Measurements from ENCODE around the gene SSBP2.

Gene SSBP2

GRCh38 chr5:81767097-81767496, 16.2 kb upstream of the SSBP2 start:
- no peak for DNase-seq (ENCODE audit: low read depth)

- DNase-seq (ENCODE audit: low read depth), result no peak
These were observed 15.7 kb upstream of the SSBP2 start for GRCh38 chr5:81766611-81767010.

GRCh38 chr5:81763294-81763928, 12.5 kb upstream of the SSBP2 start:
- no peak for DNase-seq (ENCODE audit: low read depth)

- DNase-seq (ENCODE audit: low read depth), result no peak
These were observed 12.0 kb upstream of the SSBP2 start for GRCh38 chr5:81762853-81763252.

- DNase-seq (ENCODE audit: low read depth), result no peak
These were observed 11.5 kb upstream of the SSBP2 start for GRCh38 chr5:81762401-81762800.

- no peak for DNase-seq (ENCODE audit: low read depth)
These were observed 11.1 kb upstream of the SSBP2 start for GRCh38 chr5:81761970-81762369.

- no peak for DNase-seq (ENCODE audit: low read depth)
These were observed 10.4 kb upstream of the SSBP2 start for GRCh38 chr5:81761270-81761669.

- DNase-seq (ENCODE audit: low read depth), result no peak
These were observed 9.6 kb upstream of the SSBP2 start for GRCh38 chr5:81760521-81760920.

GRCh38 chr5:81759632-81760005, 8.7 kb upstream of the SSBP2 start:
- DNase-seq (ENCODE audit: low read depth), result no peak

- no peak for DNase-seq (ENCODE audit: low read depth)
These were observed 6.5 kb upstream of the SSBP2 start for GRCh38 chr5:81757404-81757803.

- DNase-seq (ENCODE audit: low read depth), result no peak
These were observed 5.1 kb upstream of the SSBP2 start for GRCh38 chr5:81756016-81756415.

GRCh38 chr5:81755320-81755719, 4.4 kb upstream of the SSBP2 start:
- DNase-seq (ENCODE audit: low read depth), result no peak

- DNase-seq (ENCODE audit: low read depth), result no peak
These were observed 3.7 kb upstream of the SSBP2 start for GRCh38 chr5:81754621-81755020.

- no peak for DNase-seq (ENCODE audit: low read depth)
These were observed 2.5 kb upstream of the SSBP2 start for GRCh38 chr5:81753429-81753828.

- no peak for DNase-seq (ENCODE audit: low read depth)
These were observed 1.7 kb upstream of the SSBP2 start for GRCh38 chr5:81752644-81752963.

- DNase-seq (ENCODE audit: low read depth), result peak; percentile 0
These were observed 1.1 kb upstream of the SSBP2 start for GRCh38 chr5:81751836-81752643.

- peak; percentile 4 for DNase-seq (ENCODE audit: low read depth)
These were observed 439 bp downstream of the SSBP2 start for GRCh38 chr5:81750308-81751008.

- DNase-seq (ENCODE audit: low read depth), result peak; percentile 20
These were observed 1.2 kb downstream of the SSBP2 start for GRCh38 chr5:81749561-81750307.

GRCh38 chr5:81749192-81749560, 1.7 kb downstream of the SSBP2 start:
- DNase-seq (ENCODE audit: low read depth), result no peak

GRCh38 chr5:81748556-81748955, 2.3 kb downstream of the SSBP2 start:
- DNase-seq (ENCODE audit: low read depth), result no peak

GRCh38 chr5:81747030-81747429, 3.9 kb downstream of the SSBP2 start:
- no peak for DNase-seq (ENCODE audit: low read depth)

- DNase-seq (ENCODE audit: low read depth), result no peak
These were observed 10.1 kb downstream of the SSBP2 start for GRCh38 chr5:81740758-81741157.

- no peak for DNase-seq (ENCODE audit: low read depth)
These were observed 11.6 kb downstream of the SSBP2 start for GRCh38 chr5:81739291-81739690.
